ENCODE data around the gene PRKG1.

DNA sequence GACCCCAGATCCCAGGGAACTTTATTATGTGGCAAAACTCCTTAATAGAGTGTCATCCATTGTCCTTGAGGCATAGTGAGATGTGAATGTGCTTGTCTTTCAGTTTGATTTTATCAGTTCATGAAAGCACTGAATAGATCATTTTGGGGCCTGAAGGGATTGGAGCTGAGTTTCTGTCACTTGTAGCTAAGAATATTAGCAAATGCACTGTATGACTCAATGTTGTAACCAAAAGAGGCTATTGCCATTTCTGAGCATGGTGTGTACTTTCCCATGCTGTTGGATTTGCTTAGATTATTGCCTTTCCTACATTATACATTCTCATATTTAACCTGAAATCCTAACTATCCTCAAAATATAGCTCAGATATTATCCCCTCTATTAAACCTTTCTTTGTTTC, 130.4 kb downstream of the PRKG1 start:
- TF ChIP-seq, protein P1, sequence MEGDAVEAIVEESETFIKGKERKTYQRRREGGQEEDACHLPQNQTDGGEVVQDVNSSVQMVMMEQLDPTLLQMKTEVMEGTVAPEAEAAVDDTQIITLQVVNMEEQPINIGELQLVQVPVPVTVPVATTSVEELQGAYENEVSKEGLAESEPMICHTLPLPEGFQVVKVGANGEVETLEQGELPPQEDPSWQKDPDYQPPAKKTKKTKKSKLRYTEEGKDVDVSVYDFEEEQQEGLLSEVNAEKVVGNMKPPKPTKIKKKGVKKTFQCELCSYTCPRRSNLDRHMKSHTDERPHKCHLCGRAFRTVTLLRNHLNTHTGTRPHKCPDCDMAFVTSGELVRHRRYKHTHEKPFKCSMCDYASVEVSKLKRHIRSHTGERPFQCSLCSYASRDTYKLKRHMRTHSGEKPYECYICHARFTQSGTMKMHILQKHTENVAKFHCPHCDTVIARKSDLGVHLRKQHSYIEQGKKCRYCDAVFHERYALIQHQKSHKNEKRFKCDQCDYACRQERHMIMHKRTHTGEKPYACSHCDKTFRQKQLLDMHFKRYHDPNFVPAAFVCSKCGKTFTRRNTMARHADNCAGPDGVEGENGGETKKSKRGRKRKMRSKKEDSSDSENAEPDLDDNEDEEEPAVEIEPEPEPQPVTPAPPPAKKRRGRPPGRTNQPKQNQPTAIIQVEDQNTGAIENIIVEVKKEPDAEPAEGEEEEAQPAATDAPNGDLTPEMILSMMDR (IDR thresholded peaks at IDR 0.05; ENCODE audit: insufficient read depth, low read length) = no peak
- TF ChIP-seq, protein P2, sequence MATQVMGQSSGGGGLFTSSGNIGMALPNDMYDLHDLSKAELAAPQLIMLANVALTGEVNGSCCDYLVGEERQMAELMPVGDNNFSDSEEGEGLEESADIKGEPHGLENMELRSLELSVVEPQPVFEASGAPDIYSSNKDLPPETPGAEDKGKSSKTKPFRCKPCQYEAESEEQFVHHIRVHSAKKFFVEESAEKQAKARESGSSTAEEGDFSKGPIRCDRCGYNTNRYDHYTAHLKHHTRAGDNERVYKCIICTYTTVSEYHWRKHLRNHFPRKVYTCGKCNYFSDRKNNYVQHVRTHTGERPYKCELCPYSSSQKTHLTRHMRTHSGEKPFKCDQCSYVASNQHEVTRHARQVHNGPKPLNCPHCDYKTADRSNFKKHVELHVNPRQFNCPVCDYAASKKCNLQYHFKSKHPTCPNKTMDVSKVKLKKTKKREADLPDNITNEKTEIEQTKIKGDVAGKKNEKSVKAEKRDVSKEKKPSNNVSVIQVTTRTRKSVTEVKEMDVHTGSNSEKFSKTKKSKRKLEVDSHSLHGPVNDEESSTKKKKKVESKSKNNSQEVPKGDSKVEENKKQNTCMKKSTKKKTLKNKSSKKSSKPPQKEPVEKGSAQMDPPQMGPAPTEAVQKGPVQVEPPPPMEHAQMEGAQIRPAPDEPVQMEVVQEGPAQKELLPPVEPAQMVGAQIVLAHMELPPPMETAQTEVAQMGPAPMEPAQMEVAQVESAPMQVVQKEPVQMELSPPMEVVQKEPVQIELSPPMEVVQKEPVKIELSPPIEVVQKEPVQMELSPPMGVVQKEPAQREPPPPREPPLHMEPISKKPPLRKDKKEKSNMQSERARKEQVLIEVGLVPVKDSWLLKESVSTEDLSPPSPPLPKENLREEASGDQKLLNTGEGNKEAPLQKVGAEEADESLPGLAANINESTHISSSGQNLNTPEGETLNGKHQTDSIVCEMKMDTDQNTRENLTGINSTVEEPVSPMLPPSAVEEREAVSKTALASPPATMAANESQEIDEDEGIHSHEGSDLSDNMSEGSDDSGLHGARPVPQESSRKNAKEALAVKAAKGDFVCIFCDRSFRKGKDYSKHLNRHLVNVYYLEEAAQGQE (IDR thresholded peaks at IDR 0.05; ENCODE audit: insufficient replicate concordance, low read depth) = no peak

Data from HL-60 (cell line).